ENCODE data around the gene GAK. TPM values are rescaled to one million over a fixed set of nuclear protein-coding genes. Genes with fewer than 3 reads are reported as not detected.
"Not testable (repeated sequence)": the region's sequence is repeated elsewhere in the genome, so short reads cannot be mapped to it uniquely, and the experiment has no call there.

Gene GAK
- total RNA-seq, 1 donor from 2014 or later, result 116 TPM

DNA sequence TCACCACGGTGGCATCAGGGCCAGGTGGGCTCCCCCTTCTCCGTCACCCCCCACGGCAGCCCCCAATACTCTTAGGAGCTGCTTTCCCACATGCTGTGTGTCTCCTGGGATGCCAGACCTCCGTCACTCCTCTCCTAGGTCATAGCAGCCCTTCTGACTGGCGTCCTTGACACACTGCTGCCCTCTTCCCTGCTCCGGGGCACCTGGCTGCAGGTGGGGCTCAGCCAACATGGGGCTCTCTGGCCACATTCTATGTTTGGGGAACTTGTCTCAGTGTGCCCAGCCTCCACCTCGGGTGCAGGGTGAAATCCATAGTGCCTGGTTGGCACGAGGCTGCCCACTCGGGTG is 14.0 kb upstream of the GAK start:
- H3K27me3 Mint-ChIP-seq, result peaks cover 4% of the 10 kb centered on the region
- H3K4me1 Mint-ChIP-seq (ENCODE audit: low read depth), result peaks cover 11% of the 10 kb centered on the region
- H3K9me3 Mint-ChIP-seq (ENCODE audit: low read depth), result no peaks in the 10 kb centered on the region
- H3K27ac Mint-ChIP-seq, result peak overlapping the region; percentile 19
- no peak for TF ChIP-seq CTCF (IDR thresholded peaks at IDR 0.05; ENCODE audit: unreplicated experiment)
- no peaks in the 10 kb centered on the region for H3K36me3 Mint-ChIP-seq (ENCODE audit: insufficient read depth)
- peak overlapping the region; percentile 68 for H3K4me3 Mint-ChIP-seq (ENCODE audit: low read depth)
- DNase-seq (ENCODE audit: low spot score, unreplicated experiment), result no peak

DNA sequence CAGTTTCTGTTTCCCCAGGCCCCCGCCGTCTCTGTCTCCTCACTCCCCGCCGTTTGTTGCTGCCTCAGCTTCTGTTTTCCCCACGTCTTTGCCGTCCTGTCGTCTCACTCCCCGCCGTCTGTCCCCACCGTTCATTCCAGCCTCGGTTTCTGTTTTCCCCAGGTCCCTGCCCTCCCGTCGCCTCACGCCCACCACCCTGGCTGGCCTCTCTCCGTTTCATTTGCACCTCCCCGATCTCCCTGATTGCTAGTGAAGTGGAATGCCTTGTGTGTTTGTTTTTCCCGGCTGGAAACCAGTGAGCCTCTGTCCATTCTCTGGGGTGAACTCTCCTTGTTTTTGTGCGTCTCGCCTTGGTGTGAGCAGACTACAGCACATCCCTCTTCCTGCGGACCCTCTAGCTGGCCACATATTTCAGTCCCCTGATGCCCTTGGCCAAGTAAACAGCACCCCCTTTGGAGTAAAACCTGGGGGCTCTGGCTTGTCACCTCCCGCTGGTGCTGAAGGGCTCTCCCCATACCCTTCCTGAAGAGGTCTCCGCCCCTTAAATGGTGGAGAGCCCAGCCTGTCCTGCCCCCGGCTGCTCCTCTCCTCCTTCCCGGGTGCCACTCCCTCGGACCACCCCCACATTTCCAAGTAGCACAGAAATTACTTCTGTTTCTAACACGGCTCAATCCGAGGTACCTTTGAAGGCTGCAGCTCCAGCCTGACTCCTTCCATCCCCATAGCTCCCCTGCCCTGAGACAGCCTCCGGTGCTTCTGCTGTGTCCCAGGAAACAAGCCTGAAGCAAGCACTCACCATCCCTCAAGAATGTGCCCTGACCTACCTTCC is 13.4 kb upstream of the GAK start:
- peak overlapping the region; percentile 68 for H3K4me3 Mint-ChIP-seq (ENCODE audit: low read depth)
- H3K36me3 Mint-ChIP-seq (ENCODE audit: insufficient read depth), result no peaks in the 10 kb centered on the region
- H3K9me3 Mint-ChIP-seq (ENCODE audit: low read depth), result no peaks in the 10 kb centered on the region
- no peak for TF ChIP-seq CTCF (IDR thresholded peaks at IDR 0.05; ENCODE audit: unreplicated experiment)
- H3K27me3 Mint-ChIP-seq, result peaks cover 4% of the 10 kb centered on the region
- H3K4me1 Mint-ChIP-seq (ENCODE audit: low read depth), result peaks cover 11% of the 10 kb centered on the region
- H3K27ac Mint-ChIP-seq, result peak overlapping the region; percentile 34
- DNase-seq (ENCODE audit: low spot score, unreplicated experiment), result peak; percentile 10

- H3K4me1 Mint-ChIP-seq (ENCODE audit: low read depth); H3K27ac Mint-ChIP-seq; H3K27me3 Mint-ChIP-seq; H3K4me3 Mint-ChIP-seq (ENCODE audit: low read depth); H3K9me3 Mint-ChIP-seq (ENCODE audit: low read depth); DNase-seq (ENCODE audit: low spot score, unreplicated experiment); H3K36me3 Mint-ChIP-seq (ENCODE audit: insufficient read depth): not testable (repeated sequence)
These were observed 7.4 kb upstream of the GAK start for GRCh38 chr4:939508-939907.

DNA sequence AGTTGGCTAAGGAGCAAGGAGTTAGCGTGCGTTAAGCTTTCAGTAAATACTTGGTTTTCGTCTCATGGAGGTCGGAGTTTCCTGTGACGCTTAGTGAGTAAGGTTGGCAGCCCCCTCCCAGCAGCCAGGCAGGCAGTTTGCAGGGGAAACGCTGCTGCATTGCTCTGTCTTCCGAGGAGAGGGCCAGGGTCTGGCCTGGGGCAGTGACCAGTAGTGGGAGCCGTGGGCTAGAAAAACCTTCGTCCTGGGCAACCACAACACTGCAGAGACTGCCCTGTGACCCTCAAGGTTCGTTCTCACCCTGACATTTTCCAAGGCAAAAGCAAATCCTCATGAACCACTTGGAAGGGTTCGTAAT is 576 bp upstream of the GAK start:
- no peaks in the 10 kb centered on the region for H3K36me3 Mint-ChIP-seq (ENCODE audit: insufficient read depth)
- peaks cover 30% of the 10 kb centered on the region for H3K4me1 Mint-ChIP-seq (ENCODE audit: low read depth)
- H3K9me3 Mint-ChIP-seq (ENCODE audit: low read depth), result no peaks in the 10 kb centered on the region
- peak; percentile 24 for TF ChIP-seq CTCF (IDR thresholded peaks at IDR 0.05; ENCODE audit: unreplicated experiment)
- no peaks in the 10 kb centered on the region for H3K27me3 Mint-ChIP-seq
- peak overlapping the region; percentile 97 for H3K27ac Mint-ChIP-seq
- no peak for DNase-seq (ENCODE audit: low spot score, unreplicated experiment)
- H3K4me3 Mint-ChIP-seq (ENCODE audit: low read depth), result peak overlapping the region; percentile 97

- H3K36me3 Mint-ChIP-seq (ENCODE audit: insufficient read depth), result no peaks in the 10 kb centered on the region
- peak overlapping the region; percentile 97 for H3K4me3 Mint-ChIP-seq (ENCODE audit: low read depth)
- DNase-seq (ENCODE audit: low spot score, unreplicated experiment), result no peak
- peak overlapping the region; percentile 97 for H3K27ac Mint-ChIP-seq
- no peaks in the 10 kb centered on the region for H3K9me3 Mint-ChIP-seq (ENCODE audit: low read depth)
- no peak for TF ChIP-seq CTCF (IDR thresholded peaks at IDR 0.05; ENCODE audit: unreplicated experiment)
- H3K27me3 Mint-ChIP-seq, result no peaks in the 10 kb centered on the region
- H3K4me1 Mint-ChIP-seq (ENCODE audit: low read depth), result peaks cover 30% of the 10 kb centered on the region
These were observed 739 bp downstream of the GAK start for GRCh38 chr4:931194-931959.

All from progenitor cell of endocrine pancreas (in vitro differentiated cells).